ENCODE results near the gene ABLIM1. TPM values are rescaled to one million over a fixed set of nuclear protein-coding genes. Genes with fewer than 3 reads are reported as not detected.

Gene ABLIM1
- total RNA-seq, 4 donors from 2014 or later = 152 to 373 (median 209) TPM

DNA sequence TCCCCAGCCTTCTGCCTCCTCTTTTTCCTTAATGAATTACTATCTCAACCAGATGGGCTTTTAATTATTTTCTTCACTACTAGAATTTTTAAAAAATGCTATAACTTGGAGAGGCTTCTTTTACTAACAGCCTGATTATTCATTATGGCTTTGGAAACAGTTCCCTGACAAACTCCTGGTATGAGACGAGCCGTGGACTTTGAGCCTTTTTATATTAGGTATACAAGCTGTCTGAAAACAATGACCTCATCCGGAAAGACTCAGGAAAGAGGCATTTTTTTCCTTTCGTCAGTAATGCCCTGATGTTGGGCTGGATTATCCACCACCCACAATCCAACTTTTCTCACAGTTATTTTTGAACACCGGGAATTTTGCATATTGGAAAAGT is 26.7 kb upstream of the ABLIM1 start:
- no peak for DNase-seq (ENCODE audit: low spot score in 2 of 2)
- H3K4me3 ChIP-seq = peak overlapping the region in 2 of 4 donors; percentile 11 to 34
- peak in 1 of 2 donors; percentile 40 for TF ChIP-seq EP300 (IDR thresholded peaks at IDR 0.05)
- TF ChIP-seq POLR2A (IDR thresholded peaks at IDR 0.05) = no peak
- no peaks in the 10 kb centered on the region for H3K27me3 ChIP-seq
- H3K4me1 ChIP-seq = peaks cover 0 to 66% (median 33%) of the 10 kb centered on the region in 4 donors
- H3K9me3 ChIP-seq = no peaks in the 10 kb centered on the region
- no peaks in the 10 kb centered on the region for H3K36me3 ChIP-seq
- H3K27ac ChIP-seq = peak overlapping the region; percentile 65 to 89 (median 78)
- 5 to 12% methylated on average over 5 of the region's 5 CpGs for WGBS, 2 donors

DNA sequence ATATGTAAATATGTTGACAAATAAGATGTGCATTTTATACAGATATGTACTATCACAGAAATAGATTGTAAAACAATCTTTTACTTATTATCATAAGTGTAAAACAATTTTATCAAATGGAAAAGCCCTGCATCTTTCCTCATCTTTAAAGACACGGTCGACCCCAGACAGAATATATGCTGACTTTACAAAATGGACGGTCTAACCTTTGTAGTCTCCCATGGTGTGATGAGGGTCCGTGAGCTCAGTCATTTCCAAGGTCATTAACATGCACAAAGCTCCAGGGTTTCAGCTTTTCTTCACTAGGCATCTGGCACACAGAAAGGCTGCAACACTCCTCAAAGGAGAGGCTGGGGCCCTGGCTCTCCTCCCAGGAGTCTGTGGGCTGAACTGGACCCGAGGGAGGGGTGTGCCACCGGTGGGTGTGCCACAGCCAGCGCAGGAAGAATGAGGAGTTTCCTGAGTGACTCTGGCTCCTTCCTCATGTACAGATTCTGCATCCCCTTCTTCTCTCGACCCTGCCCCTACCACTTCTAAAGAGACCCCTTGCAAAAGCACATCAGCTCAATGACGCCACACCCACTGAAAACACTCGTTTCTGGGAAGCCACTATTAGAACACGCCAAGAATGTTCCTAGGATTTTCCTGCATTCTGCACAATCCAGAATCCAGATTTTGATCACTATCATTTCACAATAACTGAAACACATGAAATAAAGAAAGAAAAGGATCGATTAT is 26.2 kb upstream of the ABLIM1 start:
- H3K4me1 ChIP-seq = peaks cover 0 to 67% (median 33%) of the 10 kb centered on the region in 4 donors
- 15 to 17% methylated on average over 11 to 12 of the region's 12 CpGs for whole genome bisulfite sequencing, 2 donors
- peak in 1 of 2 donors; percentile 36 for DNase-seq (ENCODE audit: low spot score in 2 of 2)
- H3K9me3 ChIP-seq = no peaks in the 10 kb centered on the region
- TF ChIP-seq POLR2A (IDR thresholded peaks at IDR 0.05) (no peak), EP300 (IDR thresholded peaks at IDR 0.05) (peak in 1 of 2 donors; percentile 77)
- no peaks in the 10 kb centered on the region for H3K36me3 ChIP-seq
- peak overlapping the region; percentile 65 to 89 (median 78) for H3K27ac ChIP-seq
- peak overlapping the region in 3 of 4 donors; percentile 11 to 34 (median 17) for H3K4me3 ChIP-seq
- no peaks in the 10 kb centered on the region for H3K27me3 ChIP-seq

DNA sequence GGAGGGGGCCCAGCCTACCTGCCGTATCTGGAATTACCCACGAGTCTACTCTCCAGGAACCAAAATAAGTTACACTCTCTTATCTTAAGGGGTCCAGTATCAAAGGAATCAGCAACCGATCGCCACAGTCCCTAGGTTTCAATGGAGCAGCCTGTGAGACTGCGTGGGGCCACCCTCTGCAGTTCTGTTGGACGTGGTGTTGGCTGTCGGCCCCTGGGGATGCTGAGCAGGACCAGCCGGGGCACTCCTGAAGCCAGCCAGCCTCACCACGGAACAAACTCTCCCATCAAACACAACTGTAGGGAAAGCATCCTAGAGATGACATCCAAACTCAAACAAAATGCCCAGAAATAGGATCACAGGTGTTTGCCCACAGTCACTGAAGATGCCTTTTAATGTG is 25.5 kb upstream of the ABLIM1 start:
- TF ChIP-seq, protein P1, sequence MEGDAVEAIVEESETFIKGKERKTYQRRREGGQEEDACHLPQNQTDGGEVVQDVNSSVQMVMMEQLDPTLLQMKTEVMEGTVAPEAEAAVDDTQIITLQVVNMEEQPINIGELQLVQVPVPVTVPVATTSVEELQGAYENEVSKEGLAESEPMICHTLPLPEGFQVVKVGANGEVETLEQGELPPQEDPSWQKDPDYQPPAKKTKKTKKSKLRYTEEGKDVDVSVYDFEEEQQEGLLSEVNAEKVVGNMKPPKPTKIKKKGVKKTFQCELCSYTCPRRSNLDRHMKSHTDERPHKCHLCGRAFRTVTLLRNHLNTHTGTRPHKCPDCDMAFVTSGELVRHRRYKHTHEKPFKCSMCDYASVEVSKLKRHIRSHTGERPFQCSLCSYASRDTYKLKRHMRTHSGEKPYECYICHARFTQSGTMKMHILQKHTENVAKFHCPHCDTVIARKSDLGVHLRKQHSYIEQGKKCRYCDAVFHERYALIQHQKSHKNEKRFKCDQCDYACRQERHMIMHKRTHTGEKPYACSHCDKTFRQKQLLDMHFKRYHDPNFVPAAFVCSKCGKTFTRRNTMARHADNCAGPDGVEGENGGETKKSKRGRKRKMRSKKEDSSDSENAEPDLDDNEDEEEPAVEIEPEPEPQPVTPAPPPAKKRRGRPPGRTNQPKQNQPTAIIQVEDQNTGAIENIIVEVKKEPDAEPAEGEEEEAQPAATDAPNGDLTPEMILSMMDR (IDR thresholded peaks at IDR 0.05) = no peak
- TF ChIP-seq EP300 (IDR thresholded peaks at IDR 0.05) = no peak
- no peak for TF ChIP-seq POLR2A (IDR thresholded peaks at IDR 0.05)
- DNase-seq (ENCODE audit: low spot score in 2 of 2) = no peak
- 83 to 86% methylated on average over 9 of the region's 9 CpGs for WGBS, 2 donors
- Histone ChIP-seq H3K36me3 (no peaks in the 10 kb centered on the region), H3K27ac (peak overlapping the region; percentile 55 to 89 (median 78)), H3K27me3 (no peaks in the 10 kb centered on the region), H3K9me3 (no peaks in the 10 kb centered on the region), H3K4me3 (peak overlapping the region in 2 of 4 donors; percentile 17 to 34), H3K4me1 (peaks cover 0 to 70% (median 33%) of the 10 kb centered on the region in 4 donors)

DNA sequence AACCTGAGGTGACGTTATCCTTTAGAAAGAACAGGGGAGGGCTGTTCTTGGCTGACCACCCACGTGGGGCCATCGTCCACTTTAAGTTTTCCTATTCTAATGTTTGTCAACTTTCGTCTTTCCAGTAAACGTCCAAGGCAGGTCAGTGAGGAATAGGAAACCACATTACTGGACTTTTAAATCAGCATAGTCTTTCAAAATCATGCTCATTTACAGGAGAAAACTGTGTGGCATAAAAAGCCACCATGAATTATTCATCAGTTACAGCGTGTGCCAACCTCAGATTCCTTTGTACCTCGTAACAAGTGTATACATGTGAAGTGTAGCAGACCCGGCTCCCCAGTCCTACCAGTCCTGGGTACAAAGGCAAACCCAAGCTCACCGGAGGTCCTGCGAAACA is 25.1 kb upstream of the ABLIM1 start:
- peak overlapping the region in 1 of 4 donors; percentile 34 for H3K4me3 ChIP-seq
- no peak for TF ChIP-seq POLR2A (IDR thresholded peaks at IDR 0.05)
- TF ChIP-seq, protein P1 (IDR thresholded peaks at IDR 0.05) = no peak
- no peaks in the 10 kb centered on the region for H3K27me3 ChIP-seq
- H3K36me3 ChIP-seq = no peaks in the 10 kb centered on the region
- peaks cover 0 to 66% (median 33%) of the 10 kb centered on the region in 4 donors for H3K4me1 ChIP-seq
- DNase-seq (ENCODE audit: low spot score in 2 of 2) = no peak
- no peaks in the 10 kb centered on the region for H3K9me3 ChIP-seq
- peak overlapping the region in 3 of 4 donors; percentile 55 to 89 (median 84) for H3K27ac ChIP-seq
- 48 to 57% methylated on average over 10 of the region's 10 CpGs for WGBS, 2 donors

DNA sequence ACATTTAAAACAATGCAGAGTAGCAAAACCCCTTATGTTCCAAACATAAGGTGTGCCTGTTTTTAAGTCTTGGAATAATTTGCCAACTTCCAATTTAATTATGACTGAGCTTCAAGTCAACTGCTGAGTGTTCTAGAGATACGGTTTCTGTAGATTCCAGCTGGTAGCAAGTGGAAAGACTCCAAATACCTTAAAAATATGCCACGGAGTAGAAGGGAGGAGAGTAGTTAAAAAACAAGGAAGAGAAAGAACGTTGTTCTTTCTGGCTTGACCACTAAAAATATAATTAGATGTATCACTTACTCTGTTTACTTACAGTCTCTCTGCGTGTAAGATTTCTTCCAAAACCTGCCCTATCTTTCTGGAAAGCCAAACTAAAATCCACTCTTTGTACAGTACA is 24.5 kb upstream of the ABLIM1 start:
- Histone ChIP-seq H3K27me3 (no peaks in the 10 kb centered on the region), H3K27ac (peak overlapping the region in 2 of 4 donors; percentile 84 to 89), H3K4me1 (peaks cover 0 to 59% (median 33%) of the 10 kb centered on the region in 4 donors), H3K36me3 (no peaks in the 10 kb centered on the region), H3K9me3 (no peaks in the 10 kb centered on the region), H3K4me3 (peak overlapping the region in 1 of 4 donors; percentile 34)
- WGBS, 2 donors = 20 to 21% methylated on average over 4 of the region's 4 CpGs
- no peak for DNase-seq (ENCODE audit: low spot score in 2 of 2)
- no peak for TF ChIP-seq POLR2A (IDR thresholded peaks at IDR 0.05)
- TF ChIP-seq, protein P1 (IDR thresholded peaks at IDR 0.05) = no peak
- TF ChIP-seq EP300 (IDR thresholded peaks at IDR 0.05) = no peak

DNA sequence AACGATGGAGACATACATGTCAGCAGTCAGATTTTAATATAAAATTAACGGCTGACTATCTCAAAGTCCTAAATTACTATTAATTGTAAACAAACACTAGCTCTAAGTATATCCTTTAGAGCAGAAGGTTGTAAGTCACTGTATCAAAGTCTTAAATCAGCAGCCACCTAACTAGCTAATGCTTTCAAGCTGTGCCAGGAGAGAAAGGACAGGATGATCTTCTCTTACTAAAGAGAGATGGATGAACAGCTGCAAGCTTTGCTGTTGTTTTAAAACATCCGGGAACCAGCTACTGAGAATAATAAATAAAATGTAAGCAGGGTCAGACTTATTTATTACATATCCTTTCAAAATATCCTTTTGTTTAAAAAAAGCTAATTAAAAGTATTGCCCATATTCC is 24.0 kb upstream of the ABLIM1 start:
- Histone ChIP-seq H3K9me3 (no peaks in the 10 kb centered on the region), H3K36me3 (no peaks in the 10 kb centered on the region), H3K27me3 (no peaks in the 10 kb centered on the region), H3K27ac (peak overlapping the region in 2 of 4 donors; percentile 84 to 89), H3K4me1 (peaks cover 0 to 55% (median 31%) of the 10 kb centered on the region in 4 donors), H3K4me3 (peak overlapping the region in 1 of 4 donors; percentile 34)
- 59 to 60% methylated on average over 3 of the region's 3 CpGs for WGBS, 2 donors
- TF ChIP-seq, protein P1 (IDR thresholded peaks at IDR 0.05) = no peak
- TF ChIP-seq EP300 (IDR thresholded peaks at IDR 0.05) = no peak
- TF ChIP-seq POLR2A (IDR thresholded peaks at IDR 0.05) = no peak
- DNase-seq (ENCODE audit: low spot score in 2 of 2) = no peak
